Measurements from ENCODE around the gene TNFRSF9.
"Not testable (repeated sequence)": the region's sequence is repeated elsewhere in the genome, so short reads cannot be mapped to it uniquely, and the experiment has no call there.

TNFRSF9 gene

GRCh38 chr1:7952791-7953190, 12.2 kb upstream of the TNFRSF9 start:
- not testable (repeated sequence) for H3K27ac Mint-ChIP-seq; ATAC-seq (replicated peaks)
- H3K4me1 Mint-ChIP-seq = peaks cover 4 to 30% of the 10 kb centered on the region in 2 donors

GRCh38 chr1:7948960-7949359, 8.3 kb upstream of the TNFRSF9 start:
- no peak for ATAC-seq (replicated peaks)

More at GRCh38 chr1:7952791-7953190, 12.2 kb upstream of the TNFRSF9 start:
- H3K9me3 Mint-ChIP-seq, DNase-seq, H3K4me3 Mint-ChIP-seq, H3K27me3 Mint-ChIP-seq, H3K36me3 Mint-ChIP-seq: not testable (repeated sequence)

GRCh38 chr1:7943251-7943650, 2.6 kb upstream of the TNFRSF9 start:
- H3K4me3 Mint-ChIP-seq = peak overlapping the region; percentile 83 to 88
- peaks cover 8 to 12% of the 10 kb centered on the region in 2 donors for H3K36me3 Mint-ChIP-seq
- peak in 1 of 2 donors; percentile 30 for ATAC-seq (replicated peaks)
- peak overlapping the region; percentile 91 for H3K27ac Mint-ChIP-seq
- H3K27me3 Mint-ChIP-seq = peaks cover 15 to 31% of the 10 kb centered on the region in 2 donors
- DNase-seq = no peak
- H3K4me1 Mint-ChIP-seq = peaks cover 36 to 43% of the 10 kb centered on the region in 2 donors
- H3K9me3 Mint-ChIP-seq = no peaks in the 10 kb centered on the region

More at GRCh38 chr1:7948960-7949359, 8.3 kb upstream of the TNFRSF9 start:
- peak overlapping the region; percentile 27 for H3K27ac Mint-ChIP-seq
- H3K4me3 Mint-ChIP-seq = no peak overlapping the region
- H3K27me3 Mint-ChIP-seq = no peaks in the 10 kb centered on the region
- H3K36me3 Mint-ChIP-seq = no peaks in the 10 kb centered on the region
- DNase-seq = no peak
- H3K4me1 Mint-ChIP-seq = peaks cover 4 to 18% of the 10 kb centered on the region in 2 donors
- no peaks in the 10 kb centered on the region for H3K9me3 Mint-ChIP-seq

- H3K4me1 Mint-ChIP-seq = peaks cover 38 to 43% of the 10 kb centered on the region in 2 donors
- H3K27ac Mint-ChIP-seq = peak overlapping the region; percentile 91
- peaks cover 18 to 35% of the 10 kb centered on the region in 2 donors for H3K27me3 Mint-ChIP-seq
- DNase-seq = peak; percentile 11
- H3K9me3 Mint-ChIP-seq = no peaks in the 10 kb centered on the region
- H3K4me3 Mint-ChIP-seq = peak overlapping the region; percentile 83 to 88
- peaks cover 8 to 15% of the 10 kb centered on the region in 2 donors for H3K36me3 Mint-ChIP-seq
- peak; percentile 30 to 41 for ATAC-seq (replicated peaks)
Measured at GRCh38 chr1:7942214-7942921, 1.7 kb upstream of the TNFRSF9 start.

GRCh38 chr1:7941437-7941793, 776 bp upstream of the TNFRSF9 start:
- DNase-seq = no peak
- peak in 1 of 2 donors; percentile 4 for ATAC-seq (replicated peaks)
- Mint-ChIP-seq H3K27ac (peak overlapping the region; percentile 91), H3K4me1 (peaks cover 39 to 43% of the 10 kb centered on the region in 2 donors), H3K27me3 (peaks cover 22 to 35% of the 10 kb centered on the region in 2 donors), H3K36me3 (peaks cover 14 to 15% of the 10 kb centered on the region in 2 donors), H3K9me3 (no peaks in the 10 kb centered on the region), H3K4me3 (peak overlapping the region; percentile 83 to 88)

- Mint-ChIP-seq H3K4me1 (peaks cover 39 to 43% of the 10 kb centered on the region in 2 donors), H3K27me3 (peaks cover 35 to 47% of the 10 kb centered on the region in 2 donors), H3K27ac (no peak overlapping the region), H3K4me3 (peak overlapping the region; percentile 83 to 88), H3K36me3 (peaks cover 24% of the 10 kb centered on the region in 2 donors), H3K9me3 (no peaks in the 10 kb centered on the region)
- ATAC-seq (replicated peaks) = no peak
- DNase-seq = no peak
Measured at GRCh38 chr1:7940034-7940433, 605 bp downstream of the TNFRSF9 start.

GRCh38 chr1:7938070-7938469, 2.6 kb downstream of the TNFRSF9 start:
- peaks cover 44 to 64% of the 10 kb centered on the region in 2 donors for H3K27me3 Mint-ChIP-seq
- ATAC-seq (replicated peaks) (no peak), DNase-seq (no peak)
- H3K27ac Mint-ChIP-seq = no peak overlapping the region
- H3K9me3 Mint-ChIP-seq = no peaks in the 10 kb centered on the region
- peak overlapping the region in 1 of 2 donors; percentile 52 for H3K4me3 Mint-ChIP-seq
- peaks cover 30 to 39% of the 10 kb centered on the region in 2 donors for H3K36me3 Mint-ChIP-seq
- H3K4me1 Mint-ChIP-seq = peaks cover 30 to 32% of the 10 kb centered on the region in 2 donors

- Mint-ChIP-seq H3K36me3 (peaks cover 26 to 53% of the 10 kb centered on the region in 2 donors), H3K4me1 (peaks cover 11 to 13% of the 10 kb centered on the region in 2 donors), H3K27me3 (peaks cover 26 to 37% of the 10 kb centered on the region in 2 donors), H3K9me3 (no peaks in the 10 kb centered on the region), H3K27ac (no peak overlapping the region), H3K4me3 (no peak overlapping the region)
- no peak for DNase-seq
- ATAC-seq (replicated peaks) = no peak
Measured at GRCh38 chr1:7932524-7933138, 8.0 kb downstream of the TNFRSF9 start.

GRCh38 chr1:7931446-7931812, 9.2 kb downstream of the TNFRSF9 start:
- Mint-ChIP-seq H3K36me3 (peaks cover 30 to 55% of the 10 kb centered on the region in 2 donors), H3K9me3 (no peaks in the 10 kb centered on the region), H3K4me1 (peaks cover 10 to 13% of the 10 kb centered on the region in 2 donors), H3K27me3 (peaks cover 26 to 40% of the 10 kb centered on the region in 2 donors), H3K27ac (no peak overlapping the region), H3K4me3 (no peak overlapping the region)
- peak in 1 of 2 donors; percentile 39 for ATAC-seq (replicated peaks)
- no peak for DNase-seq

- Mint-ChIP-seq H3K27me3 (peaks cover 20 to 42% of the 10 kb centered on the region in 2 donors), H3K36me3 (peaks cover 28 to 57% of the 10 kb centered on the region in 2 donors), H3K9me3 (no peaks in the 10 kb centered on the region), H3K27ac (peak overlapping the region; percentile 28), H3K4me3 (peak overlapping the region in 1 of 2 donors; percentile 12), H3K4me1 (peaks cover 10 to 13% of the 10 kb centered on the region in 2 donors)
- peak; percentile 20 to 39 for ATAC-seq (replicated peaks)
- DNase-seq = no peak
Measured at GRCh38 chr1:7930645-7931445, 9.8 kb downstream of the TNFRSF9 start.

- Mint-ChIP-seq H3K27ac (no peak overlapping the region), H3K4me3 (no peak overlapping the region), H3K27me3 (peaks cover 10 to 35% of the 10 kb centered on the region in 2 donors), H3K4me1 (peaks cover 10 to 13% of the 10 kb centered on the region in 2 donors), H3K9me3 (no peaks in the 10 kb centered on the region), H3K36me3 (peaks cover 21 to 50% of the 10 kb centered on the region in 2 donors)
- ATAC-seq (replicated peaks) (no peak), DNase-seq (no peak)
Measured at GRCh38 chr1:7929637-7930036, 11.0 kb downstream of the TNFRSF9 start.

- ATAC-seq (replicated peaks) (no peak), DNase-seq (no peak)
- H3K4me1 Mint-ChIP-seq = peaks cover 10 to 13% of the 10 kb centered on the region in 2 donors
- H3K36me3 Mint-ChIP-seq = peaks cover 18 to 42% of the 10 kb centered on the region in 2 donors
- H3K27me3 Mint-ChIP-seq = peaks cover 3 to 24% of the 10 kb centered on the region in 2 donors
- no peaks in the 10 kb centered on the region for H3K9me3 Mint-ChIP-seq
- no peak overlapping the region for H3K4me3 Mint-ChIP-seq
- H3K27ac Mint-ChIP-seq = no peak overlapping the region
Measured at GRCh38 chr1:7928247-7928646, 12.4 kb downstream of the TNFRSF9 start.

- Mint-ChIP-seq H3K27me3 (peaks cover 3 to 18% of the 10 kb centered on the region in 2 donors), H3K36me3 (peaks cover 12 to 42% of the 10 kb centered on the region in 2 donors), H3K4me1 (peaks cover 10 to 13% of the 10 kb centered on the region in 2 donors)
- not testable (repeated sequence) for DNase-seq; ATAC-seq (replicated peaks); H3K27ac Mint-ChIP-seq; H3K4me3 Mint-ChIP-seq; H3K9me3 Mint-ChIP-seq
Measured at GRCh38 chr1:7927061-7927460, 13.6 kb downstream of the TNFRSF9 start.

GRCh38 chr1:7922301-7922700, 18.3 kb downstream of the TNFRSF9 start:
- no peak overlapping the region for H3K27ac Mint-ChIP-seq
- H3K36me3 Mint-ChIP-seq = peaks cover 4 to 28% of the 10 kb centered on the region in 2 donors

More at GRCh38 chr1:7922301-7922700, 18.3 kb downstream of the TNFRSF9 start:
- no peak for ATAC-seq (replicated peaks)
- peaks cover 3 to 19% of the 10 kb centered on the region in 2 donors for H3K27me3 Mint-ChIP-seq
- DNase-seq = no peak
- peaks cover 8 to 14% of the 10 kb centered on the region in 2 donors for H3K4me1 Mint-ChIP-seq
- H3K4me3 Mint-ChIP-seq = no peak overlapping the region
- no peaks in the 10 kb centered on the region for H3K9me3 Mint-ChIP-seq
